ENCODE results near the gene CARM1.

- no peak for TF ChIP-seq CTCF (IDR thresholded peaks at IDR 0.05)
- no peak for TF ChIP-seq POLR2AphosphoS5 (IDR thresholded peaks at IDR 0.05)
- no peak for TF ChIP-seq POLR2A (IDR thresholded peaks at IDR 0.05)
Measured at GRCh38 chr19:10971107-10971726, 99.9 kb downstream of the CARM1 start.

Measured in stomach (tissue), 4 donors.